ENCODE measurements around the gene COL5A1.

COL5A1 gene

GRCh38 chr9:134641173-134641989 is at the start of gene COL5A1:
TSS of gene COL5A1 (plus strand) at chr9:134641803. CDS start at chr9:134642188, 385 bp downstream.
- peak; percentile 97 for DNase-seq

DNA sequence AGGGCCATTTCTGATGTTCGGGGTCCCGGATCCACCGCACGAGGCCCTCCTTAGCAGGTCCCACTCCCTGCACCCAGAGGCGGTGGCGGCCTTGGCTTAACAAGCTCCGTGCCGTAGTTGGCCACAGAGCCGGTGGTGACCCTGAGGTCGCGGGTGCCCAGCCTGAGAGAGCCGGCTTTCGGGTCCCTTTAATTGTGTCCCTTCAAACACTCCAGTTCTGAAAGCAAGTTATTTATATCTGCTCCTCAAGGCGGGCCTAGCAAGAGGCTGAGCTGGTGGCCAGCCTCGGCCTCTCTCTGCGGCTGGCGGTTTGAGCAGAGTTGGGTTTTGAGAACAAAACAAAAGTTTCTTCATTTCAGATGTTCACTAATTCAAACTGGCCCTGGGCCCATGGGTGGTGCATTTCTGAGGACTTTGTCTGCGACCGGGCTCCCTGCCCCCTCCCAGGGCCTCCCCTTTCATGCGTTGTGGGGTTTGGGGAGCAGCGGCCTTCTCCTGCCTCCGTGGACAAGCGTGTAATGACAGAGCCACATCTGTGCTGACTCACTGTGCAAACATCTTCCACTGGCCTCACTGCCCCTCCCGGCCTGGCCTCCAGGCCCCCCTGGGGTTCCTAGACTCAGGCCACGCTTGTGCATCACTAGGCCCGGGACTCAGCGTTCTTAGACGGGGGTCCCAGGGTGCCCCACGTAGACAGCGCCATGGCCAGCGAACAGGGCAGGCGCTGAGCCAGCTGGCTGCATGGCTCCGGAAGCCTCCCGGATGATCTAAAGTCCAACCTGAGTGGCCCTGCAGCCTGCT is 49.4 kb upstream of the COL5A1 start:
- DNase-seq: peak; percentile 85

GRCh38 chr9:134592819-134593200 is 48.8 kb upstream of the COL5A1 start:
- DNase-seq: no peak

DNA sequence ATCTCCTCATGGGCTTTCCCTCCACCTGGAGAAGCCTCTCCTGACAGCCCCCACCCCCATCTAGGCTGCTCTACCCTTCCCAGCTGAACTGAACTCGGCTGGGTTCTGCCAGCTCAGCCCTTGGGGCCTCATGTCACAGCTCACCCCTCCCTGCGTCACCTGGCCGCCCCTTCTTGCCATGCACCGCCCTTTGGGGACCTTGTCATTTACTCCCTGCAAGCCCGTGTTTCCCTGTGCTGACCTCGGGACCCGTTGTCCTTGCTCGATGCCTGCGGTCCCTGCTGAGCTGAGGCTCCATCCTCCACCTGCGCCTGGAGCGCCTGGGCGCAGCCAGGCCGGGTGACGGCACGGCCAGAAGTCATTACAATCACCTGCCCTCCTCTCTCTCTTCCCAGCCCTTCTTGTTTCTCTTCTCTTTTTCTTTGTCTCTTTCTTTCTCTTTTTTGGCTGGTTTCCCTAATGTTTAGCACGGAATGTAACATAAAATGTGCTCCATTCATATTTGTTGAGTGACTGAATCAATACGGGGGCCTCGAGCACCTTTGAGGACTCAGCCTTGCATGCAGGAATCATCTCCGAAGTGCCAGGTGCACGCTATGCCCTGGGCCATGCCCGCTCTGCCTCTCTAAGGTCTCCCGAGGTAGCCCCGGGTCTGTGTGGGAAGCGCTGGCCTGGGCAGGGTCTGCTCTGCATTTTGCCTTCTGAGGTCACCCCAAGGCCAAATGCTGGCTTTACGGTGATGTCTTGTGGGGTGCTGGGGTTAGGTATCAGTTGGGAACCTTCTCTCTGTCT is 48.1 kb upstream of the COL5A1 start:
- DNase-seq: peak; percentile 40

GRCh38 chr9:134594078-134594941 is 47.3 kb upstream of the COL5A1 start:
- no peak for DNase-seq

DNA sequence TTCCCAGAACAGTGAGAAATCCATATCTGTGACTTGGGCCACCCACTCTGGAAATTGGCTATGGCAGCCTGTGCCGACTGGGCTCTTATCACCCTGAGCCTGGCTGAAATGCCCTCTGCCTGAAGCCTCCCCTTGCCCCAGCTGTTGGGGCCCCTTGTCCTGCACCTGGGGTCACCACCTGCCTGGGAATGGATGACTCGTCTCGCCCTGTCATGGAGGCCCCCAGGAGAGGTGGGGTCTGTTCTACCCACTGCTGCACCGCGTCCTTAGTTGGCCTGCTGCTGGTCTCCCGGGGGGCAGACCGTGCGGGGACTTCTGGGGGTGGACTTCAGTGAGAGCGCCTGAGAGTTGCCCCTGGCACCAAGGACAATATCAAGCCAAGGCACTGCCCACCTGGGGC is 46.6 kb upstream of the COL5A1 start:
- DNase-seq: no peak

GRCh38 chr9:134597041-134597913 is 44.3 kb upstream of the COL5A1 start:
- no peak for DNase-seq

DNA sequence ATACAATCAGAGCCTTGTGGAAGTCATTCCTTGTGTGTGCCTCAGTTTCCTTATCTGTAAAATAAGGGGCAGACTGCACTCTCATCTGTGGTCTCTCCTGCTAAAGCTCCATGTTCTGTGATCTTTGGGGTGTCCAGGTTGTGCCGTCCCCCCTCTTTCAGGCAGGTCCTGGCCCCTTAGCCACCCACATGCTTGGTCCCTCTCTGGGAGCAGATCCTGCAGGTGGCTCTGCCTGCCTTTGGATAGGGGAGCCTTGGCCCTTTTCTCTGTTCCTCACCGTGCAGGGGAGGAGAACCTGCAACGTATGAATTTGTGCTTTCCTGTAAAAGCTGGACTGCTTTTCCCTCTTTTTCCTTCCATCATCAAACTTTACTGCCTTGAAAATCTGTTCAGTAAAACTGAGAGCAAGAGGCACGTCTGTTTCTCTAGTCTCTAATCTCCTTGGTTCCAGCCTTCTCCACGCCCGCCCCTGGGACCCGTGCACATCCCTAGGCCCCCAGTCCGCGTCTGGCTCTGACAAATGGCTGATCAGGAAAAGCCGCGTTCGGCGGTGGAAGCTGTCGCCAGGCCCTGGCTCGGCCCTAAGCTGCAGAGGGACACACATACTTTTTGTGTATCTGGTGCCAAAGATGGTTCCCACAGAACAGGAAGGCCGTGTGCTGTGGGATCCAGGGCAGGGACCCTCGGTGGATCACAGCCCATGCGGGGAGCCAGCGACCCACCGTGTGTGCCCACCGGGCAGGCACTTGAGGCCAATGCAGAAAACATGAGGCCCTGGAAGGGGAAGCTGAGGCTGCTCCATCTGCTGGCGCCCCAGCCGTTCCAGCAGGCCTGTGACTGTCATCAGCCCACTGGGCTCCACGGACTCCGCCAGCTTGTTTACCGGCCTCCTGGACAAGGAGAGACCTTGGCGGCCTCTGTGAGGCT is 43.4 kb upstream of the COL5A1 start:
- peak; percentile 77 for DNase-seq

- DNase-seq: no peak
Measured at GRCh38 chr9:134598884-134599245, 42.7 kb upstream of the COL5A1 start.

DNA sequence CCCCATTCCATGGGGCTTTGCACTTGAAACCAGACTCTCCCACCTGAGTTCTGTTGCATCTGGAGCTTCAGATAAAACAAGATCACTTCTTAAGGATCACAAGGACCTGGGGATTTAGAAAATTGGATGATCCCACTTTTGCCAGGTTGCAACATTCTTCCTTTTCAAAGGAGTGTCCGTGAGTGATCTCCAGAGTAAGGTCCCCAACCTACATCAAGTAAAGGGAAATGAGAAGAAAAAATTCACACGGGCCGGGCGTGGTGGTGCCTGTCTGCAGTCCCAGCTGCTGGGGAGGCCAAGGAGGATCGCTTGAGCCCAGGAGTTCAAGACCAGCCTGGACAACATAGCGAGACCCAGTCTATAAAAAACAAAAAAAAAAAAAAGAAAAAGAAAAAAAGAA is 41.2 kb upstream of the COL5A1 start:
- DNase-seq: no peak

DNA sequence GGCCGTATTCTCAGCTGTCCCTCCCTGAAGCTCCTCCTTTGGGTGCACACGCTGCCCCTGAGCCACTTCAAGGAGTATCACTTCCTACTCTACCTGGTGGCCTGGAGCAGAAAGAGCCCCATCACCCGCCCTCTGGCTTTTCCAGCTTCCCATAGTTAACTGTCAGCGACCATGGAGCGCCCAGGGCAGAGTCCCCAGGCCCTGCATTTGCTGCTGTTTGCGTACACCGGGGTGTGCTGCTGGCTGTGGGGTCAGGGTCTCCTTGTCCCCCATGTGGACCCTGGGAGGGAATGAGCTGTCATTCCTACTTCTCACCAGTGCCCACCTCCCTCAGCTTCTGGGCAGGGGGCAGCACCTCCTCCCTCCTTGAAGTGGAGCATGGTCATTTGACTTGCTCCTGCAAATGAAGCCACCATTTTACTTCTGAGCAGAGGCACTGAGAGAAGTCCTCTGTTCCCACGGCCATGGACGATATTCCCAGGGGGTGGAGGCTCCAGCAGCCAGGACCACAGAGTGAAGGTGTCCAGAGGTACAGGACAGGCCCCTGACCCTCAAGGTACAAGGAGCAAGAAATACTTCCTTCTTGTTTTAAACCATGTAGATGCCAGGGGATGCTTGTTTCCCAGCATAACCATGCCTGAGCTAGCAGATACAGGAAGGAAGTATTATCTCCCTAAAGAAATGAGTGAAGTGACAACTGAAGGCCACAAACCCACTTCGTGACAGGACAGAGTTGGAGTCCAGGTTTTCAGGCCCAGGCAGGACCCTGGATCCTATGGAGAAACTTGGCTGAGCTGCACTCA is 40.6 kb upstream of the COL5A1 start:
- DNase-seq: no peak

- no peak for DNase-seq
Measured at GRCh38 chr9:134601764-134602163, 39.8 kb upstream of the COL5A1 start.

DNA sequence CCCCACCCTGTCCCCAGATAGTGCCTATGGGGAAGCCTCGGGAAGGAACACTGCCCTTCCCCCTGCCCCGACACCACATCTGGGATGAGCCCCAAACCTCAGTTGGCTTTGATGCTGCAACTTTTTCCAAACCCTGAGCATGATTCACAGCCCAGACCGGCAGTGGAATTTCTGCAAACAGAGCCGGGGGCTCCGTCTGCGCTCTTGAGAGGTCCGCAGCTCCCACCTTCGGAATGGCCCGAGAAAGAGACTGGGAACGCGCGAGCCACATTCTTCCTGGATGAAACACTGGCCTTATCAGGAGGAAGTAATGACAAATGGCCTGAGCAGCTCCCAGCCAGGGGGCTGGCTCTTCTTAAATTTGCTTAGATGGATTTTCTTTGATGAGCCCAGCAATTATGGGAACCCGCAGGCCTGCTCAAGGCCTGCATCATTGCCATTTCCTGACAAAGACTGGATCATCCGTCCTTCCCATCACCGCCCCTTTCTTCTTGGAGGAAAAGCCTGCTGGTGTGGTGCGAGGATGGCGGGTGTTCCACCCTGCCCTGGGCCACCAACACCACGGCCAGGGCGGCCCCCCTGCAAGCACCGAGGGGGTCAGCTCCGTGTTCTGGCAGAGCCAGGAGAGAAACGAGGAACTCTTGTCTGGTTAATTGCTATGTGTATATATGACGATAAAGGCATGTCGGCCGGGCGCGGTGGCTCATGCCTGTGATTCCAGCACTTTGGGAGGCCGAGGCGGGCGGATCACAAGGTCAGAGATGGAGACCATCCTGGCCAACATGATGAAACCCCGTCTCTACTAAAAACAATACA is 38.8 kb upstream of the COL5A1 start:
- DNase-seq: peak; percentile 87

GRCh38 chr9:134604834-134605233 is 36.8 kb upstream of the COL5A1 start:
- DNase-seq: no peak

DNA sequence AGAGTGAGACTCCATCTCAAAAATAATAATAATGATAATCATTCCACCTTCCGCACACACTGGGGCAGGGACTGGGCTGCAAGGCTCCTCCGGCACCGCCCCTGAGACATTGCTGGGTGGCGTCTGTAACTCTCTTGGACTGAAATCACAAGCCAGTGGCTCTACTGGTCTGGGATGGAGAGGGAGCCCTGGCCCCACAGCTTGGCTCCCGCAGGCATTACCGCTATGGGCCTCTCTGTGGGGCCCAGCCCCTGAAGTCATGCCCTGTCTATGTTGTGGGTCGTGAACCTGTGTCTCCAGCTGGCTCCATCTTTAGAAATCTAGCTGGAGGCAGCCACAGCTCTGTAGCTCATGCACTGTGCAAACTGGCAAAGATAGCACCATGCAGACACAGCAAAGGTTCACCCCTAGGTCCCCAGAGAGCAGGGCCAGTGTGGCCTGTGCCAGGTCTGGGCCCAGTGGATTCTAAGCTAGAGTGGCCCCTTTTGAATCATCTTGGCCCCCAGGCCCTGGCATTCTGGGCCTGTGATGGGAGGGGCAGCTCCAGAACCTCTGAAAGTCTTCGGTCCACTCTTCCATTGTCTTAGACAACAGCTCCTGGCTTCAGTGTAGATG is 36.1 kb upstream of the COL5A1 start:
- DNase-seq: no peak

DNA sequence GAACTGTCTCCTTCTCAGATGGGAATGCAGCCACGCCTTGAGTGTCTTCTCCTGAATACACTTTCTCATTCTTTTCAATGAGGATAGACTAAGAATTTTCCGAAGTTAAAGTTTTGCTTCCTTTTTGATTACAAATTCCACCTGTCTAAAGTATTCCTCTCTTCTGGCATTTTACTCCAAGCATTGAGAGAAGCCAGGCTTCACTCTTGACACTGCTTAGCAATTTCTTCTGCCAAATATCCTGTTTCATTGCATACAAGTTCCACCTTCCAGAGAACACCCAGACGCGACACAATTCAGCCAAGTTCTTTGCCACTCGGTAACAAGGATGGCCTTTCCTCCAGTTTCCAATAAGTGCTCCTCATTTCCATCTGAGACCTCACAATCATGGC is 35.6 kb upstream of the COL5A1 start:
- DNase-seq: peak; percentile 13

DNA sequence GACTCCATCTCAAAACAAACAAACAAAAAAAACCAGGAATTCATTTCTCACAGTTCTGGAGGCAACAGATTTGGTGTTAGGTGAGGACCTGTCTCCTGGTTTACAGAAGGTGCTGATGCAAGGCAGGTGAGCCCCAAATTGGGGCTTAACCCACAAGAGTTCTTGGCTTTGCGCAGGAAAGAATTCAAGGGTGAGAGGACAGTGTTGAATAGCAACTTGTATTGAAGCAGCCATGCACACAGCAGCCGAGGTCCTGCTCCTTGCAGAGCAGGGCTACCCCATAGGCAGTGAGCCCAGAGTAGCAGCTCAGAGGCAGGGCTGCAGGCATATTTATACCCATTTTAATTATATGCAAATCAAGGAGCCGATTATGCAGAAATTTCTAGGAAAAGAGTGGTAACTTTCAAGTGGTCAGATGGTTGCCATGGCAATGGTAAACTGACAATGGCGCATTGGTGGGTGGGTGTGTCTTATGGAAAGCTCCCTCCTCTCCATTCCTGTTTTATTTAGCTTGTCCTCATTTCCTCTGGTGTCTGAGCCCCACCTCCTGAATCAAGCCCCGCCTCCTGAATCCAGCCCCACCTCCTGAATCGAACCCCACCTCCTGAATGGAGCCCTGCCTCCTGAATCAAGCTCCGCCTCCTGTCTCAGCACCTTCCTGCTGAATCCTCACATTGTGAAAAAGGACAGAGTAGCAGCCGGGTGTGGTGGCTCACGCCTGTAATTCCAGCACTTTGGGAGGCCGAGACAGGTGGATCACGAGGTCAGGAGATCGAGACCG is 34.5 kb upstream of the COL5A1 start:
- DNase-seq: peak; percentile 28

Measured in left hindlimb (tissue), 1 donor.